ENCODE data around the gene SPAG6. TPM values are rescaled to one million over a fixed set of nuclear protein-coding genes. Genes with fewer than 3 reads are reported as not detected.

Gene SPAG6
- total RNA-seq, 1 experiment from 2014 or later, result 0.74 TPM

GRCh38 chr10:22444219-22444788, 99.0 kb downstream of the SPAG6 start (continued):
- TF ChIP-seq PREB (CRISPR knock-in tag; IDR thresholded peaks at IDR 0.05; ENCODE audit: borderline replicate concordance) (no peak), HMGXB4 (CRISPR knock-in tag; IDR thresholded peaks at IDR 0.05) (no peak)

- peaks cover 49% of the 10 kb centered on the region for H3K27me3 Mint-ChIP-seq (ENCODE audit: low read depth)
- ChIA-PET POLR2A (no interaction called here), CTCF (no interaction called here)
- H3K9me3 Mint-ChIP-seq, result no peaks in the 10 kb centered on the region
- no peak overlapping the region for H3K4me3 Mint-ChIP-seq
- H3K36me3 Mint-ChIP-seq, result no peaks in the 10 kb centered on the region
- TF ChIP-seq ZMAT4 (CRISPR knock-in tag; IDR thresholded peaks at IDR 0.05) (no peak), GRHL2 (CRISPR knock-in tag; IDR thresholded peaks at IDR 0.05; ENCODE audit: insufficient replicate concordance, severe bottlenecking) (no peak), STAT6 (CRISPR knock-in tag; conservative IDR thresholded peaks at IDR 0.05; ENCODE audit: low read depth) (no peak), ZNF219 (CRISPR knock-in tag; IDR thresholded peaks at IDR 0.05; ENCODE audit: borderline replicate concordance) (no peak), TP53 (CRISPR knock-in tag; IDR thresholded peaks at IDR 0.05) (no peak), ESRRA (CRISPR knock-in tag; IDR thresholded peaks at IDR 0.05; ENCODE audit: borderline replicate concordance) (no peak), ZNF263 (CRISPR knock-in tag; IDR thresholded peaks at IDR 0.05; ENCODE audit: low read depth) (no peak), EMX1 (CRISPR knock-in tag; IDR thresholded peaks at IDR 0.05) (no peak), CREB1 (CRISPR knock-in tag; IDR thresholded peaks at IDR 0.05) (no peak), GABPB1 (CRISPR knock-in tag; IDR thresholded peaks at IDR 0.05) (no peak), NFATC4 (CRISPR knock-in tag; IDR thresholded peaks at IDR 0.05) (no peak), CBFB (CRISPR knock-in tag; IDR thresholded peaks at IDR 0.05; ENCODE audit: low read depth) (no peak), ATF1 (CRISPR knock-in tag; IDR thresholded peaks at IDR 0.05) (no peak)
- ATAC-seq (no peak), DNase-seq (ENCODE audit: low spot score) (no peak)
- no peak overlapping the region for H3K27ac Mint-ChIP-seq
- peaks cover under 1% of the 10 kb centered on the region; the same call in 1 of the 2 replicates for H3K4me1 Mint-ChIP-seq
Observed at GRCh38 chr10:22445495-22445894, 100.2 kb downstream of the SPAG6 start.

- ChIA-PET CTCF (no interaction called here), POLR2A (no interaction called here)
- no peaks in the 10 kb centered on the region for H3K4me1 Mint-ChIP-seq
- H3K27ac Mint-ChIP-seq, result no peak overlapping the region
- no peak for ATAC-seq
- peaks cover 33% of the 10 kb centered on the region for H3K27me3 Mint-ChIP-seq (ENCODE audit: low read depth)
- DNase-seq (ENCODE audit: low spot score), result no peak
- no peak overlapping the region for H3K4me3 Mint-ChIP-seq
- no peaks in the 10 kb centered on the region for H3K36me3 Mint-ChIP-seq
- peaks cover 7% of the 10 kb centered on the region for H3K9me3 Mint-ChIP-seq
- TF ChIP-seq TP53 (CRISPR knock-in tag; IDR thresholded peaks at IDR 0.05) (no peak), PRDM15 (CRISPR knock-in tag; IDR thresholded peaks at IDR 0.05) (no peak), CREB1 (CRISPR knock-in tag; IDR thresholded peaks at IDR 0.05) (no peak), EMX1 (CRISPR knock-in tag; IDR thresholded peaks at IDR 0.05) (no peak), OVOL2 (CRISPR knock-in tag; IDR thresholded peaks at IDR 0.05; ENCODE audit: borderline replicate concordance) (no peak), ESRRA (CRISPR knock-in tag; IDR thresholded peaks at IDR 0.05; ENCODE audit: borderline replicate concordance) (no peak), SMAD4 (CRISPR knock-in tag; IDR thresholded peaks at IDR 0.05) (no peak), NR1H2 (CRISPR knock-in tag; IDR thresholded peaks at IDR 0.05) (no peak), KAT7 (CRISPR knock-in tag; IDR thresholded peaks at IDR 0.05; ENCODE audit: borderline replicate concordance) (no peak), AR (CRISPR knock-in tag; IDR thresholded peaks at IDR 0.05) (no peak)
Observed at GRCh38 chr10:22447068-22447467, 101.8 kb downstream of the SPAG6 start.

All from WTC11 (cell line).